ENCODE data around the gene DYNLT1.
"Not testable (repeated sequence)": the region's sequence is repeated elsewhere in the genome, so short reads cannot be mapped to it uniquely, and the experiment has no call there.

The DYNLT1 gene

GRCh38 chr6:158662954-158663624 is 18.5 kb upstream of the DYNLT1 start:
- DNase-seq = peak; percentile 47 to 64 (median 48)

GRCh38 chr6:158662607-158662953 is 18.0 kb upstream of the DYNLT1 start:
- no peak for DNase-seq

GRCh38 chr6:158661156-158661685 is 16.7 kb upstream of the DYNLT1 start:
- peak in 2 of 4 experiments; percentile 30 to 53 for DNase-seq

GRCh38 chr6:158660333-158660754 is 15.8 kb upstream of the DYNLT1 start:
- peak in 3 of 4 experiments; percentile 43 to 59 (median 53) for DNase-seq

- not testable (repeated sequence) for DNase-seq
Measured at GRCh38 chr6:158656986-158657385, 12.4 kb upstream of the DYNLT1 start.

- DNase-seq = peak in 3 of 4 experiments; percentile 24 to 40 (median 25)
Measured at GRCh38 chr6:158655569-158656450, 11.3 kb upstream of the DYNLT1 start.

GRCh38 chr6:158654960-158655489 is 10.5 kb upstream of the DYNLT1 start:
- peak; percentile 64 to 85 (median 76) for DNase-seq

- DNase-seq = peak; percentile 90 to 96 (median 93)
Measured at GRCh38 chr6:158654498-158654897, 10.0 kb upstream of the DYNLT1 start.

- peak; percentile 66 to 91 (median 82) for DNase-seq
Measured at GRCh38 chr6:158653577-158654354, 9.2 kb upstream of the DYNLT1 start.

- not testable (repeated sequence) for DNase-seq
Measured at GRCh38 chr6:158651981-158652737, 7.6 kb upstream of the DYNLT1 start.

GRCh38 chr6:158649289-158650143 is 5.0 kb upstream of the DYNLT1 start, which contains the start of gene SYTL3:
SYTL3 (plus strand) TSS chr6:158650054; CDS start chr6:158663269, 13,215 bp downstream.
- DNase-seq = peak; percentile 90 to 96 (median 90)

- peak in 2 of 4 experiments; percentile 23 to 52 for DNase-seq
Measured at GRCh38 chr6:158648682-158649131, 4.2 kb upstream of the DYNLT1 start.

GRCh38 chr6:158647501-158647900 is 3.0 kb upstream of the DYNLT1 start:
- no peak for DNase-seq

GRCh38 chr6:158646023-158646910 is 1.7 kb upstream of the DYNLT1 start:
- DNase-seq = no peak

GRCh38 chr6:158645064-158646022 is 800 bp upstream of the DYNLT1 start:
- no peak for DNase-seq

GRCh38 chr6:158643836-158644230 is 710 bp downstream of the DYNLT1 start:
- peak in 1 of 4 experiments; percentile 40 for DNase-seq

GRCh38 chr6:158642097-158642601 is 2.4 kb downstream of the DYNLT1 start:
- no peak for DNase-seq

- DNase-seq = no peak
Measured at GRCh38 chr6:158640519-158640918, 4.0 kb downstream of the DYNLT1 start.
